ENCODE results near the gene CALML6. TPM values are rescaled to one million over a fixed set of nuclear protein-coding genes. Genes with fewer than 3 reads are reported as not detected.

The CALML6 gene
- total RNA-seq: 0.28 TPM in 2 replicates

GRCh38 chr1:1914971-1915692 lies at the start of gene CALML6:
CALML6 (plus strand) TSS chr1:1915260; CDS start chr1:1915281, 21 bp downstream.

GRCh38 chr1:1890506-1891348 lies 24.3 kb upstream of the CALML6 start, which contains the start of gene GNB1:
GNB1 (minus strand) TSS chr1:1891087; CDS start chr1:1825453, 65,634 bp downstream.

GRCh38 chr1:1918901-1919303 lies 3.8 kb downstream of the CALML6 start, which contains the start of gene TMEM52:
TMEM52 (minus strand) TSS chr1:1919279; CDS start chr1:1919265, 14 bp downstream.

Other genes with a start within 250 kb of the CALML6 start
- 19.2 and 26.9 TPM in 2 replicates for gene SLC35E2B, start 222.5 kb upstream of the CALML6 start, total RNA-seq
- gene CDK11A, start 190.9 kb upstream of the CALML6 start, total RNA-seq: 10.1 and 12.1 TPM in 2 replicates
- 28.7 and 37.6 TPM in 2 replicates for gene NADK, start 136.8 kb upstream of the CALML6 start, total RNA-seq
- 61.3 and 67.9 TPM in 2 replicates for gene GNB1, start 24.2 kb upstream of the CALML6 start, total RNA-seq
- not detected in 2 replicates for gene TMEM52, start 4.0 kb downstream of the CALML6 start, total RNA-seq
- not detected in 2 replicates for gene CFAP74, start 88.5 kb downstream of the CALML6 start, total RNA-seq
- not detected in 2 replicates for gene GABRD, start 104.1 kb downstream of the CALML6 start, total RNA-seq
- 6.4 and 7.5 TPM in 2 replicates for gene PRKCZ, start 135.2 kb downstream of the CALML6 start, total RNA-seq

Measured in smooth muscle cell of bladder (primary cell).